ENCODE results near the gene XYLT2.
A peak's percentile ranks its signal among the peaks of the same experiment; 100 is the strongest.
"Not testable (repeated sequence)": the region's sequence is repeated elsewhere in the genome, so short reads cannot be mapped to it uniquely, and the experiment has no call there.

Gene XYLT2

DNA sequence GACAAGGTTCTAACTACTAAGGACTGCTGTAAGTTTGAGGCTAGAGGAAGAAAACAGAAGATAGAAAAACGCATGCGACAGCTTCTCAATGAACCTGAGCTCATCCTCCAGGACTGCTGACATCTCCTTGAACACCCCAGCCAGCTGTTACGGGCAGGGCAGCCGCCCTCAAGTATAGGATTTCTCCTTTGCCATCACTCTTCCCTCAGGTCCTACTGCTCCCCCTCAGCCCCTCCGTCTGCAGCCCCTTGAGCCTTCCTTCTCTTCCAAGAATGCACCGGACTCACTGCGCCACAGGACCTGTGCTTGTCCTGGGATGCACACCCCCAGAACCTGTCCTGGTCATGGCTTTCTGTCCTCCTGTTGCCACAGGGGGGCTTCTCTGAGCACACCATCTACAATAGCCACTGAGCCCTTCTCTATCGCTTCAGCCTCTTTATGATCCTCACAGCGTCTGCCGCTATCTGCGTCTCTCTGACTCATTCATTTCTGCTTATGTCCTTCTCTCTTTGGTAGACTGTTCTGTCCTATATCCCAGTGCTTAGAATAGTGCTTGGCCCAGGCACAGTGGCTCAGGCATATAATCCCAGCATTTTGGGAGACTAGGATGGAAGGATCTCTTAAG is 15.7 kb upstream of the XYLT2 start:
- ATAC-seq = no peak
- Mint-ChIP-seq H3K4me3 (no peak overlapping the region), H3K9me3 (no peaks in the 10 kb centered on the region), H3K36me3 (ENCODE audit: low read depth) (no peaks in the 10 kb centered on the region), H3K27me3 (peaks cover 8% of the 10 kb centered on the region), H3K4me1 (peaks cover 11% of the 10 kb centered on the region), H3K27ac (no peak overlapping the region)
- DNase-seq = no peak

DNA sequence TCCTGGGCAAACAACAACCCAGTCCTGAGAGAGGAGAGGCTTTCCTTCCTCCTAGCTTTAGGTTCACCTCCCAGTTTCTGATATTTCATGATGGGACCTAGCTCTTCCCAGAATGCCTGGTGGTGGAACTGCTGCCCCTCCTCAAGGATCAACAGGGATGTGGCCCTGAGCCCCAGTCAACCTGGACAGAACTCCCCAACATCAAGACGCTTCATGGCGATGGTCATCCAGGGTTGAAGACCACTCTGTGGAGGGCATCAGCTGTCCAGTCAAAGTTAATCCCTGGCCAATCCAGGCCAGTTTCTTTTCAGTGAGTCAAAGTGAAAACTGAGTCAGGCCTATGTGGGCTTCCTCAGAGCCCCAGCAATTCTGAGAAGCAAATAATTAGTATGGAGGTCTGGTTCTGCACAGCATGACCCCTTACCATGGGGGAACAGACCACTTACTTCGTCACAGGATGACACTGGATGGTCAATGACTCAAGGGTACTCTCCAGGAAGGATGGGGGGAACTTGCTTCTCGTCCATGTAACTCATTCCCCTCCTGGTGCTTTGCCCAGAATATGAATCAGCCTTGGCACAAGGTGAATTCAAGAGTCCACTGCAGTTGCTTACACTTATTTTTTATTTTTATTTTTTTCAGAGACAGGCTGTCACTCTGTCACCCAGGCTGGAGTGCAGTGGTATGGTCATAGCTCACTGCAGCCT is 14.7 kb upstream of the XYLT2 start:
- Mint-ChIP-seq H3K27me3 (peaks cover 8% of the 10 kb centered on the region), H3K4me1 (peaks cover 11% of the 10 kb centered on the region), H3K36me3 (ENCODE audit: low read depth) (no peaks in the 10 kb centered on the region), H3K27ac (no peak overlapping the region), H3K9me3 (no peaks in the 10 kb centered on the region), H3K4me3 (no peak overlapping the region)
- ATAC-seq (peak; percentile 71), DNase-seq (no peak)

DNA sequence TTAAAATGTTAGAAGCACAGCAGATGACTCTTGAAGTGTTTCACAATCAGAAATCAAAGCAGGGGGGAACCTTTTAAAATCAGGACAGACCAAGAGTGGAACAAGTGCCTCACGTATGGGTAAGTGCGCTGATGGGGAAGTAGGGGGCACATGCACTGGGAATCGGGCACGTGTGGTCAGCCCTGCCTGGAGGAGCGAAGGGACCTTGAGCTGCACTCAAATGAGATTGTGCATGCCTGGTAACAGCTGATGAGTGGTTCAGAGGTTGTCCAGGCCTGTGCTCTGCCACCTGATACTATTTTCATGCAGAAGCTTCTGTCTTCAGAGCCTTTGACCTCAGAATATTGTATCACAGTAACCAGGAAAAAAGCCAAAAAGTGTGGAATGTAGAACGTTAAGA is 13.7 kb upstream of the XYLT2 start:
- no peak overlapping the region for H3K27ac Mint-ChIP-seq
- peaks cover 7% of the 10 kb centered on the region for H3K4me1 Mint-ChIP-seq
- ATAC-seq = no peak
- DNase-seq = no peak
- peaks cover 8% of the 10 kb centered on the region for H3K27me3 Mint-ChIP-seq
- no peaks in the 10 kb centered on the region for H3K9me3 Mint-ChIP-seq
- H3K4me3 Mint-ChIP-seq = no peak overlapping the region
- H3K36me3 Mint-ChIP-seq (ENCODE audit: low read depth) = no peaks in the 10 kb centered on the region

DNA sequence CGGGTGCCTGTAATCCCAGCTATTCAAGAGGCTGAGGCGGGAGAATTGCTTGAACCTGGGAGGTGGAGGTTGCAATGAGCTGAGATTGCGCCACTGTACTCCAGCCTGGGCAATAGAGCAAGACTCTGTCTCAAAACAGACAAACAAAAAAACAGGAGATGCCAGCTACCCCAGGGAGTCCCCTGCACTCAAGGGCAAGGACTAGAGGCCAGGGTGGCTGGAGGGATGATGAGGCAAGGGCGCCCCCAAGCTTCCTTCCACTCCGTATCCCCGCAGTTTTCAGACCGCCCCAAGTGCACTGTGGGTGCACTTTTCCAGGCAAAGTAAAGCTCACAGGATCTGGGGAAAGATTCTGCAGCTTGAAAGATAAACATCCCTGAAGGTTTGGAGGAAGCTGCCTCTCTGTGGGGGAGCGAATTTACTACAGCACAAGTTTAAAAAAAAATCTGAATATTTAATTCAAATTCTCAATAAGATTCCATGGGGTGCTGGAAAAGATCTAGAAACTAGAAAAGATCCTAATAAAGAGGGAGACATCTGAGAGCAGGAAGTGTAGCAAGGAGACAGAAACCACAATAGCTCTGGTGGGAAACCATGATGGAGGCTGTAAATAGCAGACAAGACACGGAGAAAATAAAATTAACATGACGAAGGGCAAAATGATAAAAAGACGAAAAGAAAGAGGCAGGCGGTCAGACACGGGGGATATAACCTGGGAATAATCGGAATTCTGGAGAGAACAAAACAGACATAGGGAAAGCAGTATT is 12.5 kb upstream of the XYLT2 start:
- H3K4me3 Mint-ChIP-seq; H3K36me3 Mint-ChIP-seq (ENCODE audit: low read depth); H3K4me1 Mint-ChIP-seq; ATAC-seq; H3K27me3 Mint-ChIP-seq; H3K27ac Mint-ChIP-seq; H3K9me3 Mint-ChIP-seq: not testable (repeated sequence)
- peak; percentile 21 for DNase-seq

DNA sequence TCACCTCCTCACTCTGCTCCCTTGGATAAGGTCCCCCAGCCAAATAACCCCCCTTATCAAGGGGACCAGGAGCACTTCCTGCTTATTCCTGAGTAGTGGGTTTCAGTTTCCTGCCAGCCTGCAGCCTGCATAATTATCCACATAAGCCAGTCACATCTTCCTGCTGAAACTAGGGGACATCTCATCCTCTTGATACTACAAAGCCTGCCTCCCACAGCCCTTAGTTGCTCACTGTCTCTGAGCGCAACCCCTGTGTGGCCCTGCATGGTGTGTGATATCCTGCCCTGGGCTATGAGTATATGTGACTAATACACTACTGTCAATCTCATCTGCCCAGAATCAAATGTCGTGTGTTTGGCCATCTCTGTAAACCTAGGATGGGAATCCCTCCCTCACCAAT is 8.0 kb upstream of the XYLT2 start:
- no peaks in the 10 kb centered on the region for H3K36me3 Mint-ChIP-seq (ENCODE audit: low read depth)
- H3K4me1 Mint-ChIP-seq = peaks cover 5% of the 10 kb centered on the region
- ATAC-seq (peak; percentile 86), DNase-seq (no peak)
- peaks cover 9% of the 10 kb centered on the region for H3K9me3 Mint-ChIP-seq
- no peak overlapping the region for H3K4me3 Mint-ChIP-seq
- H3K27ac Mint-ChIP-seq = no peak overlapping the region
- peaks cover 4% of the 10 kb centered on the region for H3K27me3 Mint-ChIP-seq

DNA sequence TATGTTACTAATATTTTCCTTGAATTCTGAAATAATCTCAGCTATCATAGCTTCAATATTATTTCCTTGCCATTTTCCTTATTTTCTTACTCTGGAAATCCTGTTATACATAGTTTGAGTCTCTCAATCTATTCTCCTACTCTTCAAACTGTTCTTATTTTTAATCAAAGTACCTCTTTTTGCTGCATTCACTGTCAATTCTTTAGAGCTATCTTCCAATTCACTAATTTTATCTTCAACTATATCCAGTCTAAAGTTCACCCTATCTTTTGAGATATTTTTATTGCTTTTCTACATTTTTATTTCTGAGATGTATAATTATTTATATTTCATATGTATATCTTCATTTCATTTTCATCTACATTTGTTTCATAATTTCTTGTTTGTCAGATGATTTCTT is 7.3 kb upstream of the XYLT2 start:
- no peak for DNase-seq
- ATAC-seq = no peak
- no peak overlapping the region for H3K27ac Mint-ChIP-seq
- peaks cover 2% of the 10 kb centered on the region for H3K4me1 Mint-ChIP-seq
- H3K4me3 Mint-ChIP-seq = no peak overlapping the region
- no peaks in the 10 kb centered on the region for H3K36me3 Mint-ChIP-seq (ENCODE audit: low read depth)
- H3K27me3 Mint-ChIP-seq = peaks cover 4% of the 10 kb centered on the region
- H3K9me3 Mint-ChIP-seq = peaks cover 9% of the 10 kb centered on the region

DNA sequence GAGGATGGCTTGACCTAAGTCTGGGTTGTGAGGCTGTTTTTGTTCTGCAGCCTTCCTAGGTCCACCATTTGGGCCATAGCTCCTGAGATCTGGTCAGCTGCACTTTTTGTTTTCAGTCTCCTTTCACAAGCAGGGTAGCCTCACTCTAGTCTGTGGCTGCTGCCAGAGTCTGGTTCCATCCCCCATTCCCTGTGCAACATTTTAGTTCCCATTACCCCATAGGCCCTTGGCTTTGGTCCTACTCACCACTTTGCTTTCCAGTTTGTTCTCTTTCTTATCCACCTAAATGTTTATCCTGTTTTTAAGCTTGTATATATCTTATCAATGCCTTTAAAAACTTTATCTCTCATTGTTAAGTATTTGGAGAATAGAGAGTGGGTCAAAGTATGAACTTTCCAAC is 6.5 kb upstream of the XYLT2 start:
- DNase-seq (no peak), ATAC-seq (no peak)
- H3K36me3 Mint-ChIP-seq (ENCODE audit: low read depth) = no peaks in the 10 kb centered on the region
- H3K4me1 Mint-ChIP-seq = no peaks in the 10 kb centered on the region
- H3K27ac Mint-ChIP-seq = no peak overlapping the region
- H3K4me3 Mint-ChIP-seq = no peak overlapping the region
- peaks cover 9% of the 10 kb centered on the region for H3K9me3 Mint-ChIP-seq
- H3K27me3 Mint-ChIP-seq = no peaks in the 10 kb centered on the region

DNA sequence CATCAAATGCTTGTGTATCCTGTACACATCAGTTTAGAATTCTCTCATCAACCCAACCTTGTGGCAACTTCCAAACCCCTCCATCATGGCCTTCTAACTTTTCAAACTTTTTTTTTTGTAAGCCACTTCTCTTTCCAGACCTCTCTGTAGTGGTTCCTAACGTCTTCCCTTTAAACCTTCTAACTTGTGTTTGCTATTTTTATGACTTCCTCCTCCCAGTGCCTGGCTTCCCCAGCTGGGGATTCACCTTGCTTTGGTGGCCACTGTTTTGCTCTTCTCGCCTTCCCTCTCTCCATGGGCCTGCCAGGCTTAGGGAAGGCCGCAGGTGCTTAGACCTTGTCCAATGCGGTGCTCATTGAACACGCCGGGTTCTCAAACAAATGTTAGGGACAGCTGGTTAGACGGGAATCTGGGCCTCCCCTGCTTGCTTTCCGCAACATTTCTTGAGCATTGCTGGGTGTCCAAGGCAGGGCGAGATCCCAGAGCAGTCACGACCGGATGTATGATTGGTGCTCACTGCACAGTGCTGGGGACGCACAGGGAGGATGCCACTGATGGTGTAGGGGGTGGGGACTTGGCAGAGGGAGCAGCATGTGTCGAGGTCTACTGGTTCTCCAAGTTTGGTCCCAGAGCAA is 1.1 kb upstream of the XYLT2 start:
- peak overlapping the region; percentile 70 for H3K27ac Mint-ChIP-seq
- H3K9me3 Mint-ChIP-seq = no peaks in the 10 kb centered on the region
- ATAC-seq = no peak
- no peaks in the 10 kb centered on the region for H3K36me3 Mint-ChIP-seq (ENCODE audit: low read depth)
- H3K4me1 Mint-ChIP-seq = peaks cover 37% of the 10 kb centered on the region
- H3K27me3 Mint-ChIP-seq = no peaks in the 10 kb centered on the region
- DNase-seq = no peak
- H3K4me3 Mint-ChIP-seq = peak overlapping the region; percentile 89

DNA sequence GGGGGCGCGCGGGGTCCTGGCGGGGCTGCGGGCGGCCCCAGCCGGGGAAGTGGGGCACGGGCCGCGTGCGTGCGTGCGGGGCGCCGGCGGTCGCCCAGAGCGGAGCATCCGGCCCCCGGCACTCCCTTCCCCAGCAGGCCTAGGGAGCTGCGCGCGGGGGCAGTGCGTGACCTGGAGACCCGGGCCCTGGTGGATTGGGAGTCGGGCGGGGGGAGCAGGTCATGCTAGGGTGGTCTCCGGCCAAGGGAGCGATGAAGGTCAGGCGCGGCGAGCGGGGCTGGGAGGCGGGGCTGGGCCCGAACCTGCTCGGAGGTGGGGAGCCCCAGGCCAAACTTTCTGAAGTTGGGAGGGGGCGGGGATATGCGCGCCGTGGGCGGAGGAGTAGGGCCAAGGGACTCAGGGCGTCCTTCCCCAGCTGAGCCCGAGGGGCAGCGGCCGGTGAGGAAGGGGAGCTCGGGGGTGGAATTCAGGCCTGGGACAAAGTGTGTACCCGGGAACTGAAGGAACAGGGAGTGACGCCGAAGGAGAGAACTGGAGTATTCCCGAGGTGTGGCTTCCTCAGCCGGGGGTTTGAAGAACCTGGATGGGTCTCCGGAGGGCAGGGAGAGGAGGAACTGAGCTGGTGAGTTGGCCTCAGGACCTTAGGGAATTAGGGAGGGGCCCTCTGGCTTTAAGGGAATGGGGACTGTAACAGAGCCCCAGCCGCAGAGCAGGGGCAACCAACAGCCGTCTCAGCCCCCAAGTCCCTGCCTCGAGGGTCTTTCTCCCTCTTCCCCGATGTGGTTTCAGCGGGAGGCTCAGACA is 589 bp downstream of the XYLT2 start:
- ATAC-seq (peak; percentile 60), DNase-seq (peak; percentile 55)
- no peaks in the 10 kb centered on the region for H3K27me3 Mint-ChIP-seq
- peak overlapping the region; percentile 89 for H3K4me3 Mint-ChIP-seq
- H3K9me3 Mint-ChIP-seq = no peaks in the 10 kb centered on the region
- H3K27ac Mint-ChIP-seq = peak overlapping the region; percentile 89
- peaks cover 38% of the 10 kb centered on the region for H3K4me1 Mint-ChIP-seq
- H3K36me3 Mint-ChIP-seq (ENCODE audit: low read depth) = no peaks in the 10 kb centered on the region

DNA sequence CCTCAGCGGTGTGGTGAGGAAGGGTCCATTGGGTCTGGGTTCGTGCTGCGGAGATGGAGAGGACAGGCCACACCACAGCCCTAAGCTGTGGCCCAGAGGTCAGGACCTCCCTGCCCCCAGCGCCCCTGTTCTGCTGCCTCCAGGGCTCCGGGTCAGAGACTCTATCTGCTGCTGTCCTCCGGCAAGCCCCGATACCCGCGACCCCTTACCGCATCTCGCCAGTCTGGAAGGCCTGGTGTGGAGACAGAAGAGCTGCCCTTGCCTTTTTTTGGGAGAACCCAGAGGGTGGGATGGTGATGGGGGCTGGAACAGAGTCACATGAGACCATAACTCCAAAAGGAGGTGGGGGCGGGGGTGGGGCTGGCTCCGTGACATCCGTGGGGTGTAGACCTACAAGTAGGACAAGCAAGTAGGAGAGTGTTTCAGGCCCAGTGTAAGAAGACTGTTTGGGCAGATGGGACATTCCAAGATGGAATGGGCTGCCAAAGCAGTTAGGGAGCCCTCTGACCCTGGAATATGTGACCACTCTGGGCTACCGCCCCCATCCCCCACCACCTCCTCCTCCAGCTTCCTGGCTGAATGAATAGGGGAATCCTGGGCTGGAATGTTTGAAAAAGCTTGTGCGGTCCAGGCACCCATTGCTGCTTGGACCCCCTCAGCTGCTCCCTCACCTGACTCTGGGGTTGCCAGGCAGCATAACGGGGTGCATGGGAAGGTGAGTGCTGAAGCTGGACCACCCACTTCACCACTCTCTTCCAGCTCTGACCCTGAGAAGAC is 1.4 kb downstream of the XYLT2 start:
- H3K27me3 Mint-ChIP-seq = no peaks in the 10 kb centered on the region
- DNase-seq (no peak), ATAC-seq (no peak)
- peaks cover 40% of the 10 kb centered on the region for H3K4me1 Mint-ChIP-seq
- H3K9me3 Mint-ChIP-seq = no peaks in the 10 kb centered on the region
- H3K36me3 Mint-ChIP-seq (ENCODE audit: low read depth) = peaks cover under 1% of the 10 kb centered on the region
- H3K27ac Mint-ChIP-seq = peak overlapping the region; percentile 82
- peak overlapping the region; percentile 89 for H3K4me3 Mint-ChIP-seq

DNA sequence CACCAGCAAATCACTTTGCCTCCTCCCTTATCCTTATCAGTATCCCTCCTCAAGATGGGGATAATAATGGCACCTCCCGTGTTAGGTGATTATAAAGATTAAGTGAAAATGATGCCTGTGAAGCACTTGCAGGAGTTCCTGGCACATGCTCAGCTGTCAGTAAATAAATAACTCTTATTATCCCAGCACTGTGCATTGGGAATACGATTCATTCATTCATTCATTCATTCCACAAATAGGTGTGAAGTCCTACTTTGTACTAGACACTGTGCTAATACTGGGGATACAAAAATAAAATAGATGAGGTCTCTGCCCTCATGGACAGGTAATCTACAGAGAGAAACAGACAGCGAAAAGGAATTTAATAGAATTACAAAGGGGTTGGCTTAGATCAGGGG is 2.0 kb downstream of the XYLT2 start:
- no peaks in the 10 kb centered on the region for H3K9me3 Mint-ChIP-seq

DNA sequence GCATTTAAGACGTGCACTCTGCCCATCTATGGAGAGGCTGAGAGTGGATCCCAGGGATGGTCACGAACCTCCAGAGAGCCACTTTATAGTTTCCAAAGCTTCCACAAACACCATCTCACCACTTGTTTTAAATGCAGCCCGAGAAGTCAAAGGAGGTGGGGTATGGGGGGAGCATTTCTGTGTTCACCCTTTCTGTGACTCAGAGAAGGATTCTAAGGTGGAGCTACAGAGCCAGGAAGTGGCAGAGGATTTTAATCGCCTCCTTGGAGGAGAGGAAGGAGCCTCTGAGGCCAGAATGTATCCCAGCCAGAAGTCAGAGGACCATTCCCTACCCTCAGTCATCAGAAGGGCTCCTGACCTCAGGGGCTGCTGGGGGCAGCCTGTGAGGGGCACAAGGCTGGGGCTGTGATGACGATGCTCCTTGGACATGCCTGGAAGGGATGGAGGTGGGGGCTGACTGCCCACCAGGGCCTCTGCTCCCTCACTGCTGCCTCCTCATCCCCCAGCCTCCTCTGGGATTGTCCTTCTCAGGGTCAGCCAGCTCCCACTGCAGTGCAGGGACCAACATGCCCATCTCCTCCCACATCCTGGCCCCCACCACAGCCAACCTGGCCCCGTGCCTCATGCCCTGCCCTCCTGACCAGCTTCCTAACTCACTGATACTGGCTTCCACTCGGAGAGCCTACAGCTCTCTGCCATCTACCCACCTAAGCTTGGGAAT is 2.8 kb downstream of the XYLT2 start:
- DNase-seq = no peak
- H3K4me3 Mint-ChIP-seq = peak overlapping the region; percentile 89
- ATAC-seq = no peak

More for the DNA sequence above, 2.0 kb downstream of the XYLT2 start:
- Mint-ChIP-seq H3K4me1 (peaks cover 40% of the 10 kb centered on the region), H3K27ac (no peak overlapping the region), H3K27me3 (no peaks in the 10 kb centered on the region), H3K4me3 (peak overlapping the region; percentile 89), H3K36me3 (ENCODE audit: low read depth) (peaks cover 2% of the 10 kb centered on the region)
- no peak for DNase-seq
- ATAC-seq = no peak

DNA sequence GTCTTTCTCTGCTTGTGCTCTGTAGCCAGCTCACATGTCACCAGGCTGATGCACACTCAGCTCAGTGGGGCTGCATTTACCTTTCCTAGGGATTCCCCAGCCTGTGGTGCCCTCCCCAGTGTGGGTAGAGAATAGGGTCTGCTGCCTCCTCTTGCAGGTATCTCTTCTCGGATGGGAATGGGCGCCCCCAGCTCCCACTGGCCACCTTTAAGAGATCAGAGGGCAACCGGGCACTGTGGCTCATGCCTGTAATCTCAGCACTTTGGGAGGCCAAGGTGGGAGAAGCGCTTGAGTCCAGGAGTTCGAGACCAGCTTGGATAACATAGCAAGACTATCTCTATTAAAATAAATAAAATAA is 3.3 kb downstream of the XYLT2 start:
- ATAC-seq (no peak), DNase-seq (no peak)
- Mint-ChIP-seq H3K9me3 (no peaks in the 10 kb centered on the region), H3K27me3 (no peaks in the 10 kb centered on the region), H3K36me3 (ENCODE audit: low read depth) (peaks cover 2% of the 10 kb centered on the region), H3K4me1 (peaks cover 40% of the 10 kb centered on the region), H3K4me3 (no peak overlapping the region), H3K27ac (peak overlapping the region; percentile 48)

More for the DNA sequence above, 2.8 kb downstream of the XYLT2 start:
- H3K9me3 Mint-ChIP-seq = no peaks in the 10 kb centered on the region
- peak overlapping the region; percentile 48 for H3K27ac Mint-ChIP-seq
- H3K36me3 Mint-ChIP-seq (ENCODE audit: low read depth) = peaks cover 2% of the 10 kb centered on the region
- peaks cover 40% of the 10 kb centered on the region for H3K4me1 Mint-ChIP-seq
- no peaks in the 10 kb centered on the region for H3K27me3 Mint-ChIP-seq

Measured in activated naive CD8-positive, alpha-beta T cell treated with anti-CD3 and anti-CD28 coated beads, Interleukin-2, amount 50 U/mL, for 24 hours (primary cell).